Activated CD8-positive, alpha-beta T cell treated with anti-CD3 and anti-CD28 coated beads for 36 hours (primary cell): ENCODE results near the gene SYF2. TPM values are rescaled to one million over a fixed set of nuclear protein-coding genes. Genes with fewer than 3 reads are reported as not detected.

Source experiments
- ATAC-seq: fragments of 200-7000 bp; cut with Tn5 transposase; one replicate; pipeline ENCODE4 v1.10.0; 2021; ENCODE audit warnings: mild to moderate bottlenecking, moderate library complexity
- CTCF ChIA-PET: fragments of 350-600 bp; sonication (Branson Sonifier 250); formaldehyde crosslinking; loops from one replicate; lab custom pipeline; 2021; ENCODE audit warnings: antibody characterized with exemption; lab: Charles Lee
- POLR2A ChIA-PET: fragments of 350-600 bp; sonication (Branson Sonifier 250); formaldehyde crosslinking; loops from one replicate; lab custom pipeline; 2021; ENCODE audit warnings: antibody characterized with exemption; lab: Charles Lee
- DNase-seq: peaks from one replicate; pipeline ENCODE4 v3.0.0-alpha.2; 2020
- H3K27ac Mint-ChIP-seq: one replicate; pipeline ENCODE4 v1.8.0; 2021; ENCODE audit warnings: mild to moderate bottlenecking, mixed read lengths
- H3K27me3 Mint-ChIP-seq: one replicate; pipeline ENCODE4 v1.8.0; 2021; ENCODE audit warnings: mixed read lengths
- H3K36me3 Mint-ChIP-seq: one replicate; pipeline ENCODE4 v1.8.0; 2021; ENCODE audit warnings: low read depth, mixed read lengths
- H3K4me1 Mint-ChIP-seq: one replicate; pipeline ENCODE4 v1.8.0; 2021; ENCODE audit warnings: low read depth, mixed read lengths
- H3K4me3 Mint-ChIP-seq: one replicate; pipeline ENCODE4 v1.8.0; 2021; ENCODE audit warnings: mild to moderate bottlenecking, moderate library complexity, mixed read lengths
- H3K9me3 Mint-ChIP-seq: one replicate; pipeline ENCODE4 v1.8.0; 2021; ENCODE audit warnings: mixed read lengths
- intact Hi-C: fragments of 100-400 bp; cut with micrococcal nuclease; formaldehyde crosslinking; loops from one replicate; pipeline ENCODE4 v1.10.0; 2022
- total RNA-seq, 2 experiments: library from RNA; stranded (reverse); gene quantifications; one replicate each; pipeline ENCODE4 v1.2.3, GENCODE V29; 2021
- TF ChIP-seq, protein P1 (sequence below): fragments of 200-600 bp; IDR thresholded peaks from one replicate; pipeline ENCODE4 v1.8.0; 2022; ENCODE audit warnings: antibody characterized with exemption, mild to moderate bottlenecking

SYF2 gene
- total RNA-seq, 2 experiments from 2014 or later, result 35.7 to 39.6 TPM

DNA sequence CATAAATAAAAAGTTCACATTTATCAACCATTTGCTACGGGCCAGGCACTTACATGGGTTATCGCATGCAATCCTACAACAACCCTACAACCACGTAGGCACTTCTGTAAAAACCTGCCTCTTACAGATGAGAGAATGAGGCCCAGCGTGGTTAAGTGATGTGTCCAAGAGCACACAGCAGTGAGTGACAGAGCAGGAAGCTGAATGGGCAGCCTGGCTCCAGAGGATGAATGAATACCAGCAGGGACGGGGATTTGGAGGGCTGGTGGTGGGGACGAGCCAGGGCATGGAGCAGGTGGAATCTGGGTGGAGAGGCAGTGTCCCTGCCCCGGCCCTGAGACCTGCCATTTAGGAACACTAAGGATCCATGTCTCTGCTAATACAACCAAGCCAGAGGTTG is 35.5 kb downstream of the SYF2 start:
- ATAC-seq (no peak), DNase-seq (no peak)
- TF ChIP-seq, protein P1, sequence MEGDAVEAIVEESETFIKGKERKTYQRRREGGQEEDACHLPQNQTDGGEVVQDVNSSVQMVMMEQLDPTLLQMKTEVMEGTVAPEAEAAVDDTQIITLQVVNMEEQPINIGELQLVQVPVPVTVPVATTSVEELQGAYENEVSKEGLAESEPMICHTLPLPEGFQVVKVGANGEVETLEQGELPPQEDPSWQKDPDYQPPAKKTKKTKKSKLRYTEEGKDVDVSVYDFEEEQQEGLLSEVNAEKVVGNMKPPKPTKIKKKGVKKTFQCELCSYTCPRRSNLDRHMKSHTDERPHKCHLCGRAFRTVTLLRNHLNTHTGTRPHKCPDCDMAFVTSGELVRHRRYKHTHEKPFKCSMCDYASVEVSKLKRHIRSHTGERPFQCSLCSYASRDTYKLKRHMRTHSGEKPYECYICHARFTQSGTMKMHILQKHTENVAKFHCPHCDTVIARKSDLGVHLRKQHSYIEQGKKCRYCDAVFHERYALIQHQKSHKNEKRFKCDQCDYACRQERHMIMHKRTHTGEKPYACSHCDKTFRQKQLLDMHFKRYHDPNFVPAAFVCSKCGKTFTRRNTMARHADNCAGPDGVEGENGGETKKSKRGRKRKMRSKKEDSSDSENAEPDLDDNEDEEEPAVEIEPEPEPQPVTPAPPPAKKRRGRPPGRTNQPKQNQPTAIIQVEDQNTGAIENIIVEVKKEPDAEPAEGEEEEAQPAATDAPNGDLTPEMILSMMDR, result no peak
- POLR2A ChIA-PET, result no interaction called here
- intact Hi-C loops, result no loop called here
- Mint-ChIP-seq H3K36me3 (no peaks in the 10 kb centered on the region), H3K27me3 (peaks cover 2% of the 10 kb centered on the region), H3K4me1 (peaks cover 12% of the 10 kb centered on the region), H3K9me3 (no peaks in the 10 kb centered on the region), H3K27ac (no peak overlapping the region), H3K4me3 (no peak overlapping the region)
- CTCF ChIA-PET, result interaction anchor here (1.2 kb wide), 1 partner anchor 9 kb away, joined by 8 read pairs; no protein-coding TSS in a partner anchor

DNA sequence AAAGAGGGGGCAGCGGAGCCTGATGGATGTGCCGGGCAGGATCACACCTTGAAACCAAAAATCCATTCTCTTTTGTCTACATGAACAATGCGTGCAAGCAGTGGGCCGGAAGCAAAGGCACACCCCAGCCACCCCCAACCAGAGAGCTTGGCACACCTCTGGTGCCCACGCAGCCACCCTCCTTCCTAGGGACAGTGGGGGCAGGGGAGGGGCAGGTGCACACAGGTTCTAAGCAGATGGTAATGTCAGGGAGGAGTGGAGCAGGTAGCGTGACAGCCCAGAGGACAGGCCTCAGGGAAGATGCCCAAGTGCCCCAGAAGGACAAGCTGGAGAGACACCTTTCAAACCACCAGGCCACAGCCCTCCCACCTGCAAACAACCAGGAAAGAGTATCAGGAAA is 36.5 kb downstream of the SYF2 start:
- CTCF ChIA-PET, result interaction anchor here (0.7 to 1.7 kb wide), 3 partner anchors 10 to 348 kb away, joined by 4 to 8 read pairs (median 4); no protein-coding TSS in a partner anchor
- no peak overlapping the region for H3K27ac Mint-ChIP-seq
- TF ChIP-seq, protein P1, result no peak
- H3K9me3 Mint-ChIP-seq, result no peaks in the 10 kb centered on the region
- POLR2A ChIA-PET, result no interaction called here
- H3K4me3 Mint-ChIP-seq, result no peak overlapping the region
- intact Hi-C loops, result no loop called here
- no peaks in the 10 kb centered on the region for H3K36me3 Mint-ChIP-seq
- ATAC-seq, result no peak
- no peak for DNase-seq
- H3K27me3 Mint-ChIP-seq, result peaks cover 2% of the 10 kb centered on the region
- H3K4me1 Mint-ChIP-seq, result peaks cover 12% of the 10 kb centered on the region

DNA sequence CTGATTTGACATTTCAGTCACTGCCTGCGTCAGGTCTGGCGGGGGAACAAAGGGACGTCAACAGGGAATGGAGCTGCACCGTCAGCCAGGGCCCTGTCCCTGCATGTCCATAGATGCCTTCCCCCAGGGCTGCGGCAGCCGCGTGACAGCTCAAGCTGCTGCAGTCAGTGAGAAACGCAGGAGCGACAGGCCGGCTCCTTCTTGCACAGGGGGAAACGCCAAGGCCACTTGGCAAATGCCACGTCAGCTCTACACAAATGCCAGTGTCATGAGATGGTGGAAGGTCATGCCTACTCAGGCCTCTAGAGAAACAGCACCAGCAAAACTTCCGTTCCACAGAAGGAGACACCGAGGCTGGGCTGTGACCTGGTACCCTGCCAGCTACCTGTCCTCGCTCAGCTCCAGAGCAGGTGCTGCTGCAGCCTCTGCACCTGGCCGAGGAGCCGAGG is 37.7 kb downstream of the SYF2 start:
- POLR2A ChIA-PET, result no interaction called here
- TF ChIP-seq, protein P1, result no peak
- H3K9me3 Mint-ChIP-seq, result no peaks in the 10 kb centered on the region
- CTCF ChIA-PET, result interaction anchor here (1.1 to 1.7 kb wide), 4 partner anchors 8 to 347 kb away, joined by 3 to 5 read pairs (median 4); no protein-coding TSS in a partner anchor
- H3K4me1 Mint-ChIP-seq, result peaks cover 12% of the 10 kb centered on the region
- ATAC-seq, result no peak
- H3K27me3 Mint-ChIP-seq, result peaks cover 2% of the 10 kb centered on the region
- H3K27ac Mint-ChIP-seq, result no peak overlapping the region
- intact Hi-C loops, result no loop called here
- no peaks in the 10 kb centered on the region for H3K36me3 Mint-ChIP-seq
- no peak overlapping the region for H3K4me3 Mint-ChIP-seq
- no peak for DNase-seq

DNA sequence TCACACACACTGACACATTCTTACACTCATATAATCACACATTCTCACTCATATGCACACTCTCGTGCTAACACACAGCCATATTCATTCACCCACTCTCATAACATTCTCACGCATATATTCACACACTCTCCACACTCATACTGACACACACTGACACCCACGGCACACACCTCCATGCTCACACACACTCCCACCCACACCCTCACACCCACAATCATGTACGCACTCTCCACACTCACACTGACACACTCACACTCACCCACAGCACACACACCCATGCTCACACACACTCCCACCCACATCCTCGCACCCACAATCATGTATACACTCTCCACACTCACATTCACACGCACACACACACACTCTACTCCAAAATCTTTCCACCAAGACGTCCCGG is 38.2 kb downstream of the SYF2 start:
- Mint-ChIP-seq H3K9me3 (no peaks in the 10 kb centered on the region), H3K36me3 (no peaks in the 10 kb centered on the region), H3K27ac (no peak overlapping the region), H3K4me3 (no peak overlapping the region), H3K4me1 (peaks cover 12% of the 10 kb centered on the region), H3K27me3 (peaks cover 2% of the 10 kb centered on the region)
- intact Hi-C loops, result no loop called here
- ChIA-PET POLR2A (no interaction called here), CTCF (interaction anchor here (1.4 to 1.7 kb wide), 3 partner anchors 9 to 346 kb away, joined by 4 to 5 read pairs (median 5); no protein-coding TSS in a partner anchor)
- no peak for DNase-seq
- no peak for ATAC-seq
- TF ChIP-seq, protein P1, result no peak

DNA sequence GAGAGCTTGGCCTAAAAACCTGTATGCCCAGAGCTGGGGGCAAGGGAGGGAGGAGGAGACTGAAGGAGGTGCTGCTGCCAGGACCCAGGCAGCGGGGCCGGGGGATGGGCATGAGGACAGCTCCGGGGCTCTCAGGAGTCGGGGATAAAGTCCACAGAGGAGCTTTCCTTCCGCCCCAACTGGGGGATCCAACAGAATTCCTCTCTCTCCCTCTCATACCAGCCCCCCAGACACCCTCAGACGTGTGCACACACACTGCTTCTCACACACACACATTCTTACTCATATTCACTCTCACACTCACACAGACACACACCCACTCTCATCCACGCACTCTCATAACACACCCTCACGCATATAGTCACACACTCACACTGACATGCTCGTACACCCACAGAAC is 39.1 kb downstream of the SYF2 start:
- TF ChIP-seq, protein P1, result no peak
- Mint-ChIP-seq H3K4me3 (no peak overlapping the region), H3K27ac (no peak overlapping the region), H3K4me1 (peaks cover 6% of the 10 kb centered on the region), H3K27me3 (peaks cover 2% of the 10 kb centered on the region), H3K9me3 (no peaks in the 10 kb centered on the region), H3K36me3 (no peaks in the 10 kb centered on the region)
- DNase-seq, result no peak
- CTCF ChIA-PET, result no interaction called here
- POLR2A ChIA-PET, result no interaction called here
- intact Hi-C loops, result no loop called here
- ATAC-seq, result no peak
